ENCODE data around the gene DLGAP1. TPM values are rescaled to one million over a fixed set of nuclear protein-coding genes. Genes with fewer than 3 reads are reported as not detected.

The DLGAP1 gene
- polyA plus RNA-seq, 1 donor from 2014 or later = 4.5 TPM

GRCh38 chr18:3879836-3880120, 575.3 kb downstream of the DLGAP1 start:
- TF ChIP-seq TAF1 (IDR thresholded peaks at IDR 0.05; ENCODE audit: low read depth) (no peak), MXI1 (conservative IDR thresholded peaks at IDR 0.05; ENCODE audit: poor library complexity, severe bottlenecking) (no peak), EZH2 (IDR thresholded peaks at IDR 0.05; ENCODE audit: borderline replicate concordance, insufficient read depth, low read length, poor library complexity, severe bottlenecking) (no peak), SMC3 (conservative IDR thresholded peaks at IDR 0.05; ENCODE audit: poor library complexity) (no peak), EP300 (conservative IDR thresholded peaks at IDR 0.05; ENCODE audit: poor library complexity, severe bottlenecking) (no peak), CTCF (IDR thresholded peaks at IDR 0.05; ENCODE audit: poor library complexity, severe bottlenecking) (no peak), REST (IDR thresholded peaks at IDR 0.05; ENCODE audit: borderline replicate concordance) (no peak), RAD21 (conservative IDR thresholded peaks at IDR 0.05) (no peak), POLR2AphosphoS5 (IDR thresholded peaks at IDR 0.05) (no peak)
- H4K20me1 ChIP-seq (ENCODE audit: insufficient read depth) = no peaks in the 10 kb centered on the region
- no peaks in the 10 kb centered on the region for H3F3A ChIP-seq (ENCODE audit: insufficient read depth, low read length, poor library complexity, severe bottlenecking)
- H3K9me3 ChIP-seq (ENCODE audit: low read length) = no peaks in the 10 kb centered on the region
- no peaks in the 10 kb centered on the region for H3K36me3 ChIP-seq (ENCODE audit: insufficient read depth, low read length)
- H2AFZ ChIP-seq (ENCODE audit: low read depth, low read length) = no peak overlapping the region
- H3K9me2 ChIP-seq (ENCODE audit: insufficient read depth, low read length) = no peaks in the 10 kb centered on the region
- H3K9ac ChIP-seq (ENCODE audit: low read length) = no peak overlapping the region
- no peak overlapping the region for H3K4me3 ChIP-seq (ENCODE audit: low read length)
- H3K27me3 ChIP-seq (ENCODE audit: insufficient read depth, low read depth, low read length) = no peaks in the 10 kb centered on the region
- H3K79me2 ChIP-seq (replicated peaks; ENCODE audit: insufficient read depth, low read length) = no peaks in the 10 kb centered on the region
- H3K27ac ChIP-seq (ENCODE audit: low read length) = no peak overlapping the region
- no peak overlapping the region for H3K4me2 ChIP-seq (ENCODE audit: low read length)

GRCh38 chr18:3879114-3879835, 575.8 kb downstream of the DLGAP1 start:
- Histone ChIP-seq H3K27ac (ENCODE audit: low read length) (no peak overlapping the region), H3K4me2 (ENCODE audit: low read length) (no peak overlapping the region), H3K79me2 (replicated peaks; ENCODE audit: insufficient read depth, low read length) (no peaks in the 10 kb centered on the region), H3K36me3 (ENCODE audit: insufficient read depth, low read length) (no peaks in the 10 kb centered on the region), H3K9ac (ENCODE audit: low read length) (no peak overlapping the region), H3F3A (ENCODE audit: insufficient read depth, low read length, poor library complexity, severe bottlenecking) (no peaks in the 10 kb centered on the region), H3K9me3 (ENCODE audit: low read length) (no peaks in the 10 kb centered on the region), H3K9me2 (ENCODE audit: insufficient read depth, low read length) (no peaks in the 10 kb centered on the region), H4K20me1 (ENCODE audit: insufficient read depth) (no peaks in the 10 kb centered on the region), H2AFZ (ENCODE audit: low read depth, low read length) (no peak overlapping the region), H3K27me3 (ENCODE audit: insufficient read depth, low read depth, low read length) (no peaks in the 10 kb centered on the region), H3K4me3 (ENCODE audit: low read length) (no peak overlapping the region)
- TF ChIP-seq EZH2 (IDR thresholded peaks at IDR 0.05; ENCODE audit: borderline replicate concordance, insufficient read depth, low read length, poor library complexity, severe bottlenecking) (no peak), TAF1 (IDR thresholded peaks at IDR 0.05; ENCODE audit: low read depth) (no peak), REST (IDR thresholded peaks at IDR 0.05; ENCODE audit: borderline replicate concordance) (no peak)

Measured in neural cell (in vitro differentiated cells).